GM18907 (cell line): Measurements from ENCODE around the gene TJAP1.
A peak's percentile ranks its signal among the peaks of the same experiment; 100 is the strongest.
"Not testable (repeated sequence)": the region's sequence is repeated elsewhere in the genome, so short reads cannot be mapped to it uniquely, and the experiment has no call there.

ENCODE experiments used
- ATAC-seq: cut with Tn5 transposase; IDR thresholded peaks from one replicate; pipeline ENCODE4 v1.9.1; 2021; ENCODE audit warnings: mild to moderate bottlenecking, moderate library complexity; ENCODE audit not compliant: unreplicated experiment

Gene TJAP1

GRCh38 chr6:43452896-43453295 is 24.5 kb upstream of the TJAP1 start:
- no peak for ATAC-seq

GRCh38 chr6:43453831-43454230 is 23.5 kb upstream of the TJAP1 start:
- no peak for ATAC-seq

GRCh38 chr6:43454290-43454695 is 23.1 kb upstream of the TJAP1 start:
- ATAC-seq, result peak; percentile 58

GRCh38 chr6:43454696-43455530 is 22.5 kb upstream of the TJAP1 start:
- ATAC-seq, result peak; percentile 30

GRCh38 chr6:43455531-43456428 is 21.6 kb upstream of the TJAP1 start, which contains the start of gene DLK2:
TSS of gene DLK2 (minus strand) at chr6:43455548. CDS start at chr6:43454825, 723 bp downstream.
- peak; percentile 28 for ATAC-seq

GRCh38 chr6:43457643-43458042 is 19.7 kb upstream of the TJAP1 start:
- no peak for ATAC-seq

- not testable (repeated sequence) for ATAC-seq
Observed at GRCh38 chr6:43458154-43458553, 19.2 kb upstream of the TJAP1 start.

GRCh38 chr6:43459535-43459934 is 17.8 kb upstream of the TJAP1 start:
- ATAC-seq, result no peak

GRCh38 chr6:43460032-43460431 is 17.3 kb upstream of the TJAP1 start:
- no peak for ATAC-seq

- no peak for ATAC-seq
Observed at GRCh38 chr6:43461936-43462335, 15.4 kb upstream of the TJAP1 start.

- ATAC-seq, result no peak
Observed at GRCh38 chr6:43464337-43464736, 13.0 kb upstream of the TJAP1 start.

- ATAC-seq, result no peak
Observed at GRCh38 chr6:43465948-43466347, 11.4 kb upstream of the TJAP1 start.

- ATAC-seq, result not testable (repeated sequence)
Observed at GRCh38 chr6:43467265-43467664, 10.1 kb upstream of the TJAP1 start.

GRCh38 chr6:43467752-43468151 is 9.6 kb upstream of the TJAP1 start:
- ATAC-seq, result no peak

GRCh38 chr6:43468240-43468639 is 9.1 kb upstream of the TJAP1 start:
- no peak for ATAC-seq

- ATAC-seq, result no peak
Observed at GRCh38 chr6:43468748-43469681, 8.4 kb upstream of the TJAP1 start.

- ATAC-seq, result no peak
Observed at GRCh38 chr6:43469947-43470346, 7.4 kb upstream of the TJAP1 start.

- ATAC-seq, result no peak
Observed at GRCh38 chr6:43471399-43471798, 6.0 kb upstream of the TJAP1 start.

- ATAC-seq, result no peak
Observed at GRCh38 chr6:43472515-43472914, 4.9 kb upstream of the TJAP1 start.

- ATAC-seq, result no peak
Observed at GRCh38 chr6:43475516-43475915, 1.9 kb upstream of the TJAP1 start.

- no peak for ATAC-seq
Observed at GRCh38 chr6:43476746-43477145, 624 bp upstream of the TJAP1 start.
